ENCODE results near the gene FAM89A. TPM values are rescaled to one million over a fixed set of nuclear protein-coding genes. Genes with fewer than 3 reads are reported as not detected.

Gene FAM89A
- total RNA-seq, 1 donor from 2014 or later: 37.3 TPM

DNA sequence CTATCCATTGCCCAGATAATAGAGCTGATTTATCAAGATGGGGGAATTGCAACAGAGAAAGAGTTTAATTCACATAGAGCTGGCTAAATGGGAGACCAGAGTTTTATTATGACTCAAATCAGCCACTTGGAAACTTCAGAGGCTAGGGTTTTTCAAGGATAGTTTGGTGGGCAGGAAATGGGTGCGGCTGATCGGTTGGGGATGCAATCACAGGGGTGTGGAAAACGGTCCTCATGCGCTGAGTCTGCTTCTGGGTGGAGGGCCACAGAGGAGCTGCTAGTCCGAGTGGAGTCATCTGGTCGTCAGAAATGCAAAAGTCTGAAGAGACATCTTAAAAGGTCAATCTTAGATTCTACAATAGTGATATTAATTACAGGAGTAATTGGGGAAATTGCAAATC lies 32.0 kb upstream of the FAM89A start:
- Histone ChIP-seq H3K9me3 (no peaks in the 10 kb centered on the region), H3K27me3 (no peaks in the 10 kb centered on the region), H3K36me3 (no peaks in the 10 kb centered on the region), H3K4me1 (peaks cover 9% of the 10 kb centered on the region), H3K27ac (no peak overlapping the region), H3K4me3 (no peak overlapping the region)
- intact Hi-C loops (cut with DNase I): no loop called here
- DNase-seq (ENCODE audit: extremely low spot score in 2 of 2): no peak
- TF ChIP-seq CTCF (IDR thresholded peaks at IDR 0.05): no peak
- no peak for TF ChIP-seq POLR2AphosphoS5 (IDR thresholded peaks at IDR 0.05; ENCODE audit: insufficient read depth in 1 of 2, low read depth in 1 of 2)
- TF ChIP-seq POLR2A (IDR thresholded peaks at IDR 0.05): no peak

- Histone ChIP-seq H3K9me3 (no peaks in the 10 kb centered on the region), H3K27me3 (no peaks in the 10 kb centered on the region), H3K4me1 (peaks cover 6% of the 10 kb centered on the region), H3K36me3 (no peaks in the 10 kb centered on the region), H3K27ac (no peak overlapping the region), H3K4me3 (no peak overlapping the region)
- TF ChIP-seq POLR2A (IDR thresholded peaks at IDR 0.05) (no peak), POLR2AphosphoS5 (IDR thresholded peaks at IDR 0.05; ENCODE audit: insufficient read depth in 1 of 2, low read depth in 1 of 2) (no peak), CTCF (IDR thresholded peaks at IDR 0.05) (no peak)
- intact Hi-C loops (cut with DNase I): no loop called here
- no peak for DNase-seq (ENCODE audit: extremely low spot score in 2 of 2)
These were observed 30.8 kb upstream of the FAM89A start for GRCh38 chr1:231070758-231071444.

DNA sequence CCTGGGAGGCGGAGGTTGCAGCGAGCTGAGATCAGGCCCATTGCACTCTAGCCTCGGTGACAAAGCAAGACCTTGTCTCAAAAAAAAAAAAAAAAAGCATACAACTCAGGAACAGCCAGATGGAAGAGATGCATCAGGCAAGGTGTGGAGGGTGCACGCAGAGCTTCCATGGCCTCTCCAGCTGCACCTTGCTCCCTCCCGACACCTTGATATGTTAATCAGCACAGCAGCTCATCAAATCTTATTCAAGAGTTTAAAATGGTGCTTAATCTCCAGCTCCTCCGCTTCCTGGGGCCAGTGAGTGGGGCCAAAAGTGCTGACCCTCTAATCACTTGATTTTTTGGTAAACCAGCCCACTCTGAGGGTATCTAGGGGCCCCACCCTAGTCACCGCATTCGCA lies 29.3 kb upstream of the FAM89A start:
- Histone ChIP-seq H3K4me3 (no peak overlapping the region), H3K4me1 (no peaks in the 10 kb centered on the region), H3K36me3 (no peaks in the 10 kb centered on the region), H3K27ac (no peak overlapping the region), H3K27me3 (no peaks in the 10 kb centered on the region), H3K9me3 (no peaks in the 10 kb centered on the region)
- intact Hi-C loops (cut with DNase I): no loop called here
- TF ChIP-seq POLR2A (IDR thresholded peaks at IDR 0.05) (no peak), POLR2AphosphoS5 (IDR thresholded peaks at IDR 0.05; ENCODE audit: insufficient read depth in 1 of 2, low read depth in 1 of 2) (no peak), CTCF (IDR thresholded peaks at IDR 0.05) (no peak)
- DNase-seq (ENCODE audit: extremely low spot score in 2 of 2): no peak

GRCh38 chr1:231068762-231069161 lies 28.7 kb upstream of the FAM89A start:
- H3K4me3 ChIP-seq: no peak overlapping the region
- H3K27me3 ChIP-seq: no peaks in the 10 kb centered on the region
- H3K9me3 ChIP-seq: no peaks in the 10 kb centered on the region
- DNase-seq (ENCODE audit: extremely low spot score in 2 of 2): no peak
- H3K4me1 ChIP-seq: no peaks in the 10 kb centered on the region
- TF ChIP-seq POLR2A (IDR thresholded peaks at IDR 0.05): no peak
- TF ChIP-seq POLR2AphosphoS5 (IDR thresholded peaks at IDR 0.05; ENCODE audit: insufficient read depth in 1 of 2, low read depth in 1 of 2): no peak
- no peak for TF ChIP-seq CTCF (IDR thresholded peaks at IDR 0.05)
- H3K27ac ChIP-seq: no peak overlapping the region
- intact Hi-C loops (cut with DNase I): no loop called here
- no peaks in the 10 kb centered on the region for H3K36me3 ChIP-seq

DNA sequence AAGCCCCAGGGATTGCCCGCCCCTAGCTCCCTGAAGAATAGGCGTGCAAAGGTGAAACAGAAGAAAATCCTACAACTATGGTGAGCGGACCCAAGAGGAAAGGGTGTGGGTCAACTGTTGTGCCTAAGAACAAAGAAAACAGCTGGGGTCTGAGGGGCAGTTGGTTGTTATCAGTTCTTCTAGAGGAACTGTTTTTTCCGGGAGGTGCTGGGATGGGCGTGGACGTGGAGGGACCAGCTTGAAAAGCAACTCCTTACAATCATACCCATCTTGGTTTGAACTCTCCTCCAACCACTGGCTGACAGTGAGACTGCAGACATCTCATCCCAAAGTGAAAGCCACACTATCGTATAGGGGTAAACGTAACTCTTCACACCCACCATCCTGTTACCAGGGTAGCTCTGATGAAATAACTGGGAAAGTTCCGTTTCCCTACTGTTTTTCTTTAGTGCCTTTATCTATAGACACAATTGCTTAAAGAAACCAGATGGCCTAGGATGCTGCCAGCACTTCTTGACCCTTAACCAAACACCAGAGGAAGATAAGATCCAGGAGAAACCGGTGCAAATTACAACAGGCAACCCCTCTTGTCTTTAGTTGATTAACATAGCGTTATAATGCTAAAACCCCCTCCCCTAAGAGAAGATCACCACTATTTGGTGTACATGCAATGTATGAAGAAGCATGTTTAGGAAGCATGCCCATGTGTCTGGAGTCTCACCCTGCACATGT lies 25.6 kb upstream of the FAM89A start:
- no peak overlapping the region for H3K4me3 ChIP-seq
- no peaks in the 10 kb centered on the region for H3K4me1 ChIP-seq
- DNase-seq (ENCODE audit: extremely low spot score in 2 of 2): no peak
- intact Hi-C loops (cut with DNase I): no loop called here
- H3K36me3 ChIP-seq: no peaks in the 10 kb centered on the region
- TF ChIP-seq POLR2AphosphoS5 (IDR thresholded peaks at IDR 0.05; ENCODE audit: insufficient read depth in 1 of 2, low read depth in 1 of 2): no peak
- TF ChIP-seq POLR2A (IDR thresholded peaks at IDR 0.05): no peak
- TF ChIP-seq CTCF (IDR thresholded peaks at IDR 0.05): no peak
- no peaks in the 10 kb centered on the region for H3K27me3 ChIP-seq
- no peak overlapping the region for H3K27ac ChIP-seq
- H3K9me3 ChIP-seq: no peaks in the 10 kb centered on the region

Measured in vagina (tissue), 2 donors.